Measurements from ENCODE around the gene GNAI3. TPM values are rescaled to one million over a fixed set of nuclear protein-coding genes. Genes with fewer than 3 reads are reported as not detected.
A peak's percentile ranks its signal among the peaks of the same experiment; 100 is the strongest.

Gene GNAI3
- total RNA-seq, 4 donors from 2014 or later, result 8.2 to 15.1 (median 11.6) TPM

GRCh38 chr1:109566982-109567381 is 18.6 kb downstream of the GNAI3 start:
- H3K4me3 ChIP-seq, result no peak overlapping the region
- no peaks in the 10 kb centered on the region for H3K36me3 ChIP-seq
- intact Hi-C loops (cut with DNase I), result no loop called here
- H3K27ac ChIP-seq, result no peak overlapping the region
- H3K27me3 ChIP-seq, result no peaks in the 10 kb centered on the region
- peaks cover 0 to 91% (median 30%) of the 10 kb centered on the region in 3 donors for H3K4me1 ChIP-seq
- no peak for DNase-seq
- 80 to 92% methylated on average over 1 of the region's 1 CpG for WGBS, 2 donors
- TF ChIP-seq, protein P1, sequence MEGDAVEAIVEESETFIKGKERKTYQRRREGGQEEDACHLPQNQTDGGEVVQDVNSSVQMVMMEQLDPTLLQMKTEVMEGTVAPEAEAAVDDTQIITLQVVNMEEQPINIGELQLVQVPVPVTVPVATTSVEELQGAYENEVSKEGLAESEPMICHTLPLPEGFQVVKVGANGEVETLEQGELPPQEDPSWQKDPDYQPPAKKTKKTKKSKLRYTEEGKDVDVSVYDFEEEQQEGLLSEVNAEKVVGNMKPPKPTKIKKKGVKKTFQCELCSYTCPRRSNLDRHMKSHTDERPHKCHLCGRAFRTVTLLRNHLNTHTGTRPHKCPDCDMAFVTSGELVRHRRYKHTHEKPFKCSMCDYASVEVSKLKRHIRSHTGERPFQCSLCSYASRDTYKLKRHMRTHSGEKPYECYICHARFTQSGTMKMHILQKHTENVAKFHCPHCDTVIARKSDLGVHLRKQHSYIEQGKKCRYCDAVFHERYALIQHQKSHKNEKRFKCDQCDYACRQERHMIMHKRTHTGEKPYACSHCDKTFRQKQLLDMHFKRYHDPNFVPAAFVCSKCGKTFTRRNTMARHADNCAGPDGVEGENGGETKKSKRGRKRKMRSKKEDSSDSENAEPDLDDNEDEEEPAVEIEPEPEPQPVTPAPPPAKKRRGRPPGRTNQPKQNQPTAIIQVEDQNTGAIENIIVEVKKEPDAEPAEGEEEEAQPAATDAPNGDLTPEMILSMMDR (IDR thresholded peaks at IDR 0.05), result no peak
- no peak for TF ChIP-seq POLR2A (IDR thresholded peaks at IDR 0.05)
- no peaks in the 10 kb centered on the region for H3K9me3 ChIP-seq

- WGBS, 2 donors, result 93 to 100% methylated on average over 4 of the region's 4 CpGs
- H3K27ac ChIP-seq, result no peak overlapping the region
- H3K9me3 ChIP-seq, result no peaks in the 10 kb centered on the region
- H3K27me3 ChIP-seq, result no peaks in the 10 kb centered on the region
- H3K4me1 ChIP-seq, result peaks cover 0 to 91% (median 28%) of the 10 kb centered on the region in 3 donors
- no peak for DNase-seq
- no peak for TF ChIP-seq POLR2A (IDR thresholded peaks at IDR 0.05)
- TF ChIP-seq, protein P1 (IDR thresholded peaks at IDR 0.05), result no peak
- no peak overlapping the region for H3K4me3 ChIP-seq
- no peaks in the 10 kb centered on the region for H3K36me3 ChIP-seq
- intact Hi-C loops (cut with DNase I), result no loop called here
Observed at GRCh38 chr1:109567877-109568672, 19.7 kb downstream of the GNAI3 start.

DNA sequence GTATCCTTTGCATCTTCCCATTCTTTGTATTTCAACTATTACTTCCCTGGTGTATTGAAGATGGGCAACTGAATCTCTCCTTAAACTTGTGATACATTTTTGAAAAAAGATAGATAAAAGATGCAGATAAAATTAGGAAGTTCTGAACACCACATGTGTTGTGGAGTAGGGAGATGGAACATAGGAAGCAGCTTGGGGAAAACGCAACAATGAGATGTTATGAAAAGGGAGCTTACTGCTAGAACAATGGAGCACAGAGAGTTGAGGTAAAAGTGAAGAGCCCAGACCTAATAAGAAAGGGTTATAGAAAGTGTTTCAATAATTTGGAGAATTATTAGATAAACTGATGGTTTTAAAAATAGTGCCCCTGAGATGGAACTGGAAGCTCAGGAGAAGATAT is 20.9 kb downstream of the GNAI3 start:
- Histone ChIP-seq H3K4me1 (peaks cover 0 to 80% (median 24%) of the 10 kb centered on the region in 3 donors), H3K36me3 (peaks cover 0 to 7% (median 0%) of the 10 kb centered on the region in 3 donors), H3K9me3 (no peaks in the 10 kb centered on the region), H3K27ac (no peak overlapping the region), H3K27me3 (no peaks in the 10 kb centered on the region), H3K4me3 (no peak overlapping the region)
- TF ChIP-seq, protein P1 (IDR thresholded peaks at IDR 0.05), result no peak
- intact Hi-C loops (cut with DNase I), result no loop called here
- 53 to 73% methylated on average over 1 of the region's 1 CpG for WGBS, 2 donors
- no peak for DNase-seq

GRCh38 chr1:109570414-109570813 is 22.0 kb downstream of the GNAI3 start:
- WGBS, 2 donors, result 18 to 48% methylated on average over 3 of the region's 3 CpGs
- TF ChIP-seq POLR2A (IDR thresholded peaks at IDR 0.05), result no peak
- TF ChIP-seq, protein P1 (IDR thresholded peaks at IDR 0.05), result no peak
- no peak for DNase-seq
- intact Hi-C loops (cut with DNase I), result no loop called here
- Histone ChIP-seq H3K27me3 (no peaks in the 10 kb centered on the region), H3K4me1 (peaks cover 0 to 72% (median 24%) of the 10 kb centered on the region in 3 donors), H3K4me3 (no peak overlapping the region), H3K36me3 (peaks cover 0 to 17% (median 0%) of the 10 kb centered on the region in 3 donors), H3K27ac (peak overlapping the region in 2 of 4 donors; percentile 6 to 14), H3K9me3 (no peaks in the 10 kb centered on the region)

GRCh38 chr1:109573785-109574184 is 25.4 kb downstream of the GNAI3 start:
- Histone ChIP-seq H3K9me3 (no peaks in the 10 kb centered on the region), H3K4me3 (no peak overlapping the region), H3K36me3 (peaks cover 0 to 50% (median 0%) of the 10 kb centered on the region in 3 donors), H3K4me1 (peaks cover 0 to 53% (median 20%) of the 10 kb centered on the region in 3 donors), H3K27ac (no peak overlapping the region), H3K27me3 (no peaks in the 10 kb centered on the region)
- DNase-seq, result no peak
- TF ChIP-seq, protein P1 (IDR thresholded peaks at IDR 0.05), result no peak
- TF ChIP-seq POLR2A (IDR thresholded peaks at IDR 0.05), result no peak
- WGBS, 2 donors, result 62 to 73% methylated on average over 2 of the region's 2 CpGs
- intact Hi-C loops (cut with DNase I), result no loop called here
